Colonic mucosa (tissue), 4 donors: ENCODE results near the gene CANX. TPM values are rescaled to one million over a fixed set of nuclear protein-coding genes. Genes with fewer than 3 reads are reported as not detected.

Source experiments
- DNase-seq: peaks from one replicate; pipeline ENCODE4 v3.0.0-alpha.2; 2020
- H3K27ac ChIP-seq: fragments of 200-600 bp; one replicate; pipeline ENCODE4 v1.8.0; 2021
- H3K27me3 ChIP-seq: fragments of 200-600 bp; one replicate; pipeline ENCODE4 v1.8.0; 2021
- H3K36me3 ChIP-seq: fragments of 200-600 bp; one replicate; pipeline ENCODE4 v1.8.0; 2021
- H3K4me1 ChIP-seq: fragments of 200-600 bp; one replicate; pipeline ENCODE4 v1.8.0; 2021; ENCODE audit warnings: mild to moderate bottlenecking
- H3K4me3 ChIP-seq: fragments of 200-600 bp; one replicate; pipeline ENCODE4 v1.8.0; 2021
- H3K9ac ChIP-seq, 2 donors: one replicate each; pipeline ENCODE4 v1.7.0; 2013; ENCODE audit warnings: control low read depth in 2 of 2, low read depth in 2 of 2, low read length in 2 of 2
- H3K9me3 ChIP-seq: fragments of 200-600 bp; one replicate; pipeline ENCODE4 v1.8.0; 2021
- CTCF ChIP-seq: fragments of 200-600 bp; IDR thresholded peaks from one replicate; pipeline ENCODE4 v1.8.0; 2022; ENCODE audit warnings: antibody characterized with exemption, mild to moderate bottlenecking
- intact Hi-C: fragments of 100-400 bp; cut with DNase I; formaldehyde crosslinking; loops from one replicate; pipeline ENCODE4 v1.14.1; 2022
- total RNA-seq, 2 donors: library from RNA; stranded (reverse); fragmentation: NEBNext Ultra II Directional in 1 of 2; extraction: Animal tissue kit (Norgen Biotek cat#: 25700) in 1 of 2; gene quantifications; one replicate each; pipeline ENCODE4 v1.2.1, GENCODE V29; 2021
- donor health status: healthy.
- donor health status: DM: no; HTN: no; CAD: no.
- donor health status: DM: no; HTN: no; CAD: no.

Gene CANX
- total RNA-seq, 2 donors from 2014 or later = 571 to 818 TPM

- no peaks in the 10 kb centered on the region for H3K4me1 ChIP-seq
- no peak overlapping the region for H3K9ac ChIP-seq
- no peak overlapping the region for H3K27ac ChIP-seq
- H3K9me3 ChIP-seq = no peaks in the 10 kb centered on the region
- no peak for TF ChIP-seq CTCF
- H3K27me3 ChIP-seq = no peaks in the 10 kb centered on the region
- no peak overlapping the region for H3K4me3 ChIP-seq
- intact Hi-C loops = no loop called here
- peaks cover 11% of the 10 kb centered on the region for H3K36me3 ChIP-seq
- no peak for DNase-seq
Measured at GRCh38 chr5:179777909-179778308, 79.1 kb downstream of the CANX start.

- no peak for TF ChIP-seq CTCF
- Histone ChIP-seq H3K4me1 (no peaks in the 10 kb centered on the region), H3K27ac (no peak overlapping the region), H3K36me3 (peaks cover 11% of the 10 kb centered on the region), H3K9ac (no peak overlapping the region), H3K9me3 (no peaks in the 10 kb centered on the region), H3K27me3 (no peaks in the 10 kb centered on the region), H3K4me3 (no peak overlapping the region)
- DNase-seq = no peak
- intact Hi-C loops = no loop called here
Measured at GRCh38 chr5:179778591-179778990, 79.8 kb downstream of the CANX start.

- Histone ChIP-seq H3K9ac (no peak overlapping the region), H3K4me1 (no peaks in the 10 kb centered on the region), H3K36me3 (peaks cover 4% of the 10 kb centered on the region), H3K9me3 (no peaks in the 10 kb centered on the region), H3K27ac (no peak overlapping the region), H3K27me3 (no peaks in the 10 kb centered on the region), H3K4me3 (no peak overlapping the region)
- no peak for DNase-seq
- TF ChIP-seq CTCF = no peak
- intact Hi-C loops = no loop called here
Measured at GRCh38 chr5:179779826-179780225, 81.1 kb downstream of the CANX start.

GRCh38 chr5:179780362-179780761 is 81.6 kb downstream of the CANX start:
- Histone ChIP-seq H3K9ac (no peak overlapping the region), H3K4me1 (no peaks in the 10 kb centered on the region), H3K36me3 (no peaks in the 10 kb centered on the region), H3K4me3 (no peak overlapping the region), H3K27me3 (no peaks in the 10 kb centered on the region), H3K9me3 (no peaks in the 10 kb centered on the region), H3K27ac (no peak overlapping the region)
- intact Hi-C loops = no loop called here
- DNase-seq = no peak
- no peak for TF ChIP-seq CTCF

Other genes starting within 250 kb of the CANX start
- 10 to 100 TPM; 37.1 to 44.0 TPM for gene RUFY1, start 148.4 kb upstream of the CANX start, total RNA-seq
- 100 to 1,000 TPM; 332 to 510 TPM for gene HNRNPH1, start 75.3 kb upstream of the CANX start, total RNA-seq
- not detected for gene CBY3, start 17.9 kb upstream of the CANX start, total RNA-seq
- 10 to 100 TPM; 29.7 TPM for gene MAML1, start 33.9 kb downstream of the CANX start, total RNA-seq
- 1 to 10 TPM; 5.3 to 5.4 TPM for gene LTC4S, start 95.0 kb downstream of the CANX start, total RNA-seq
- gene MGAT4B, start 107.9 kb downstream of the CANX start, total RNA-seq = 100 to 1,000 TPM; 332 to 540 TPM
- 100 to 1,000 TPM; 262 to 388 TPM for gene SQSTM1, start 121.9 kb downstream of the CANX start, total RNA-seq
- gene MRNIP, start 159.8 kb downstream of the CANX start, total RNA-seq = 10 to 100 TPM in 1 of 2 donors, 1 to 10 TPM in 1; 8.6 to 17.5 TPM
- 100 to 1,000 TPM in 1 of 2 donors, 10 to 100 TPM in 1; 89.3 to 136 TPM for gene TBC1D9B, start 208.9 kb downstream of the CANX start, total RNA-seq